Endometrium (tissue), 2 donors: ENCODE data around the gene DDIT3.

Experiments
- FAIRE-seq: peaks from 2 replicates; lab custom pipeline; 2012; peaks lifted over from hg19 to GRCh38; lab: Jason Lieb, UNC
- donor health status: control.
- donor health status: control.

Gene DDIT3

GRCh38 chr12:57467915-57468314 is 52.4 kb downstream of the DDIT3 start:
- no peak for FAIRE-seq

- no peak for FAIRE-seq
These were observed 53.0 kb downstream of the DDIT3 start for GRCh38 chr12:57467212-57467874.
